ENCODE results near the gene OR7G1.

Gene OR7G1

DNA sequence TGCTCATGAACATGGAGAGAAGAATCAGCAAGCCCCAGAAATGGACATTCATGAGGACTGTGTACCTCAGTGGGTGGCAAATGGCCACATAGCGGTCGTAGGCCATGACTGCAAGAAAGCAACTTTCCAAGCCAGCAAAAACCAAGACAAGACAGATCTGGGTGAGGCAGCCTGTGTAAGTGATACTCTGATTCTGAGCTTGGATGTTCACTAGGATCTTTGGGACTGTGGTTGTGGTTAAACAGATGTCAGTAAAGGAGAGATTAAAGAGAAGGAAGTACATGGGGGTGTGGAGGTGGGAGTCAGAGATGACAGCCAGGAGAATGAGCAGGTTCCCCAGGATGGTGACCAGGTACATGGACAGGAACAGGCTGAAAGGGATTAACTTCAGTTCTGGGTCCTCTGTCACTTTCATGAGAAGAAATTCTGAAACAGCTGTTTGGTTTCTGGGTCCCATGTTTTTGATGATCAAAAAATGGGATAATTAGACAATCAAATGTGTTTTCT lies at the start of gene OR7G1:
OR7G1 (minus strand) TSS at position 457 of the 507 bp plus-strand sequence; CDS start at position 457, 0 bp downstream.
- H3K4me1 ChIP-seq (ENCODE audit: control insufficient read depth in 1 of 2, insufficient read depth in 2 of 2, low read length in 2 of 2) = no peaks in the 10 kb centered on the region
- H3K4me3 ChIP-seq (ENCODE audit: low read depth in 1 of 2, low read length in 2 of 2) = no peak within 1 kb of the TSS
- no peak within 1 kb of the TSS for H3K27ac ChIP-seq (ENCODE audit: low read length)
- no peaks in the 10 kb centered on the region for H3K36me3 ChIP-seq (ENCODE audit: control insufficient read depth in 1 of 2, insufficient read depth in 2 of 2, low read length in 2 of 2)
- H3K27me3 ChIP-seq (ENCODE audit: low read depth, low read length) = no peaks in the 10 kb centered on the region
- H3K9me3 ChIP-seq (ENCODE audit: control insufficient read depth in 1 of 2, low read length in 2 of 2) = no peaks in the 10 kb centered on the region

DNA sequence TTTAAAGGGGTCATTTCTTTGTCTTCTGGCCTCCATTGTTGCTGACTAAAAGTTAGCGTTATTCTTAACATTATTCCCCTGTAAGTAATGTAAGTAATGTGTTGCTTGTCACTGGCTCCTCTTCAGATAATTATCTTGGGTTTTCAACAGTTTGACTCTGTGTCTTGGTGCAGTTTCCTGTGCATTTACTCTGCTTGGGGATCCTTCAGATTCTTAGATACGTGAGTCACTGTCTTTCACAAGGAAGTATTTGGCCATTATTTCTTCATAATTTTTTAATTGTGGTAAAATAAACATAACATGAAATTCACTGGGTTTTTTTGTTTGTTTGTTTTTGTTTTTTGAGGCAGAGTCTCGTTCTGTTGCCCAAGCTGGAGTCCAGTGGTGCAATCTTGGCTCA lies 49.7 kb upstream of the OR7G1 start:
- H3K27ac ChIP-seq (ENCODE audit: low read length) = no peak overlapping the region
- peaks cover 3% of the 10 kb centered on the region in 2 donors for H3K9me3 ChIP-seq (ENCODE audit: control insufficient read depth in 1 of 2, low read length in 2 of 2)
- no peak overlapping the region for H3K4me3 ChIP-seq (ENCODE audit: low read depth in 1 of 2, low read length in 2 of 2)
- no peaks in the 10 kb centered on the region for H3K27me3 ChIP-seq (ENCODE audit: low read depth, low read length)
- peaks cover 26 to 62% of the 10 kb centered on the region in 2 donors for H3K36me3 ChIP-seq (ENCODE audit: control insufficient read depth in 1 of 2, insufficient read depth in 2 of 2, low read length in 2 of 2)
- H3K4me1 ChIP-seq (ENCODE audit: control insufficient read depth in 1 of 2, insufficient read depth in 2 of 2, low read length in 2 of 2) = no peaks in the 10 kb centered on the region

GRCh38 chr19:9161427-9161826 lies 45.9 kb upstream of the OR7G1 start:
- no peaks in the 10 kb centered on the region for H3K27me3 ChIP-seq (ENCODE audit: low read depth, low read length)
- H3K36me3 ChIP-seq (ENCODE audit: control insufficient read depth in 1 of 2, insufficient read depth in 2 of 2, low read length in 2 of 2) = peaks cover 61 to 90% of the 10 kb centered on the region in 2 donors
- H3K4me3 ChIP-seq (ENCODE audit: low read depth in 1 of 2, low read length in 2 of 2) = no peak overlapping the region
- no peak overlapping the region for H3K27ac ChIP-seq (ENCODE audit: low read length)
- H3K9me3 ChIP-seq (ENCODE audit: control insufficient read depth in 1 of 2, low read length in 2 of 2) = peaks cover 3 to 7% of the 10 kb centered on the region in 2 donors
- H3K4me1 ChIP-seq (ENCODE audit: control insufficient read depth in 1 of 2, insufficient read depth in 2 of 2, low read length in 2 of 2) = no peaks in the 10 kb centered on the region

DNA sequence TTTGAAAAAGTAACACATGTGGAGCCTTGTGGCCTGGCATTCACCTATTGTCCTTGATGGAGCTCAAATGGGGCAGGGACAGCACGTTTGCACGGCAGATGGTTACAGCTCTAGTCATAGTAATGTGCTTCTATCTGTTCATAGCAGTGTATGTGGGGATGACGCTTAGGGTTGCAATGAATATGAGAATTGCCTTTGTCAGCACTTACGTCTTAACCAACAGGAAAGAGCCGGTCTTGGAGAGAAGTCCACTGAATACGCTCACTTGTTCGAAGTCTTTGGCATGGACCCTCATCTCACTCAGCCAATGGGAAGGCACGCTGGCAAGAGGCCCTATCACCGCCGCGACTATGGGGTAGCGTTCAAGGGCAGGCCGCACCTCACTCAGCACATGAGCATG lies 44.3 kb upstream of the OR7G1 start:
- Histone ChIP-seq H3K36me3 (ENCODE audit: control insufficient read depth in 1 of 2, insufficient read depth in 2 of 2, low read length in 2 of 2) (peaks cover 69 to 88% of the 10 kb centered on the region in 2 donors), H3K4me3 (ENCODE audit: low read depth in 1 of 2, low read length in 2 of 2) (no peak overlapping the region)

GRCh38 chr19:9156304-9156703 lies 40.7 kb upstream of the OR7G1 start:
- no peaks in the 10 kb centered on the region for H3K27me3 ChIP-seq (ENCODE audit: low read depth, low read length)
- H3K4me3 ChIP-seq (ENCODE audit: low read depth in 1 of 2, low read length in 2 of 2) = no peak overlapping the region
- peaks cover 57 to 65% of the 10 kb centered on the region in 2 donors for H3K36me3 ChIP-seq (ENCODE audit: control insufficient read depth in 1 of 2, insufficient read depth in 2 of 2, low read length in 2 of 2)
- peaks cover 3 to 27% of the 10 kb centered on the region in 2 donors for H3K9me3 ChIP-seq (ENCODE audit: control insufficient read depth in 1 of 2, low read length in 2 of 2)
- no peak overlapping the region for H3K27ac ChIP-seq (ENCODE audit: low read length)
- H3K4me1 ChIP-seq (ENCODE audit: control insufficient read depth in 1 of 2, insufficient read depth in 2 of 2, low read length in 2 of 2) = no peaks in the 10 kb centered on the region

More for the DNA sequence above, 44.3 kb upstream of the OR7G1 start:
- H3K9me3 ChIP-seq (ENCODE audit: control insufficient read depth in 1 of 2, low read length in 2 of 2) = peaks cover 3 to 20% of the 10 kb centered on the region in 2 donors
- H3K27ac ChIP-seq (ENCODE audit: low read length) = no peak overlapping the region
- no peaks in the 10 kb centered on the region for H3K4me1 ChIP-seq (ENCODE audit: control insufficient read depth in 1 of 2, insufficient read depth in 2 of 2, low read length in 2 of 2)
- H3K27me3 ChIP-seq (ENCODE audit: low read depth, low read length) = no peaks in the 10 kb centered on the region

DNA sequence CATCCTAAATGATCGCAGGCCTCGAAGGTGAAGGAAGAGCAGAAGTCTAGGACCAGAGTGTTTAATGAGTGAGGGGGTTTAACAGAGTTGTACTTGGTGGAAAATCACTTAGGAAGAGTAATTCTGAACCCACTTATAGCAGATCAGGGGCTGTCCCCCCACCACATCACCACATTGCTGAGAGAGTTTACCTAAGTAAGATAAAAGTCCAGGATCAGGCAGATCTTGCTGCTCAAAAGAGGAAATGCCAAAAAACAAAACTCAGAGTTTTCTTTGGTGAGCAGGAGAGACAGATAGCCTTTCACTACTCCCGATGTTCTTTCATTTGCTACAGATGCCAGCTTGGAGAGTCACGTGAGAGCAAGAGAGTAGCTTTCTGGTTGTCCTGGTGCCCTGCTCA lies 40.0 kb upstream of the OR7G1 start:
- no peak overlapping the region for H3K4me3 ChIP-seq (ENCODE audit: low read depth in 1 of 2, low read length in 2 of 2)
- H3K36me3 ChIP-seq (ENCODE audit: control insufficient read depth in 1 of 2, insufficient read depth in 2 of 2, low read length in 2 of 2) = peaks cover 50 to 61% of the 10 kb centered on the region in 2 donors
- H3K9me3 ChIP-seq (ENCODE audit: control insufficient read depth in 1 of 2, low read length in 2 of 2) = peaks cover 0 to 27% of the 10 kb centered on the region in 2 donors
- H3K27me3 ChIP-seq (ENCODE audit: low read depth, low read length) = no peaks in the 10 kb centered on the region
- H3K27ac ChIP-seq (ENCODE audit: low read length) = no peak overlapping the region
- H3K4me1 ChIP-seq (ENCODE audit: control insufficient read depth in 1 of 2, insufficient read depth in 2 of 2, low read length in 2 of 2) = no peaks in the 10 kb centered on the region

DNA sequence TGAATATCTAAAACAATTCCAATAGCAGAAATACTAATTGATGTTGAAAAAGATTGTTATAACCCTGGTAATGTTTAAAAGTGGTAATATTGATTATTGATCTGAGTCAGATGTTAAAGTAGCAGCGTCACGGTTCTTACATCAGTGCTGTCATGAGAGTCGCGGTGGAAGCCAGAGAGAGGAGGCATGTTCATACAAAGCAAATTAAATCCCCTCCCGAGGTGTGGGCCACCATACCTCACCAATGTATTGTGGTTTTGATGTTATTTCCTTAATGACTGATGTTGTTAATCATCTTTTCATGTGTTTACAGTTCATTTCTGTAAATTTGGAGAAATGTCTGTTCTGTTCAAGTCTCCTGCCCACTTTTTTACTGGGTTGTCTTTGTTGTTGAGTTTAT lies 35.8 kb upstream of the OR7G1 start:
- H3K4me3 ChIP-seq (ENCODE audit: low read depth in 1 of 2, low read length in 2 of 2) = no peak overlapping the region
- peaks cover 12 to 19% of the 10 kb centered on the region in 2 donors for H3K36me3 ChIP-seq (ENCODE audit: control insufficient read depth in 1 of 2, insufficient read depth in 2 of 2, low read length in 2 of 2)
- H3K9me3 ChIP-seq (ENCODE audit: control insufficient read depth in 1 of 2, low read length in 2 of 2) = peaks cover 0 to 20% of the 10 kb centered on the region in 2 donors
- no peaks in the 10 kb centered on the region for H3K27me3 ChIP-seq (ENCODE audit: low read depth, low read length)
- no peaks in the 10 kb centered on the region for H3K4me1 ChIP-seq (ENCODE audit: control insufficient read depth in 1 of 2, insufficient read depth in 2 of 2, low read length in 2 of 2)
- H3K27ac ChIP-seq (ENCODE audit: low read length) = no peak overlapping the region

DNA sequence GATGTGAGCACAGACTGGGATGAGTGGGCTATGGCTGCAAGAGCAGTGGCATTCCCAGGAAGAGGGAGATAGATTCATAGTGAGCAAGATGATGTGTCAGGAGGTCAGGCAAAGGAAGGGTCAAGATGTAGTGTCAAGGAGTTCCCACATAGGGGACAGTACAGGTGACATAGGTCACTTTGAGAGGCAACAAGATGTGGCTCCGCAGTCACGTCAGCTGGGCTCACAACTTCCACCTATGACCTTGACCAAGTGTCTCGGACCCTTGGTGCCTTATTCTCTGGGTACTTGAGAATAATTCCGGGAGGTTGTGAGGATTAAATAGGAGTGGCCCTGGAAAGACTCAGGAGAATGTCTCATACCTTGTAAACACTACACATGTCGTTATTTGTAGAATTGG lies 35.1 kb upstream of the OR7G1 start:
- Histone ChIP-seq H3K36me3 (ENCODE audit: control insufficient read depth in 1 of 2, insufficient read depth in 2 of 2, low read length in 2 of 2) (peaks cover 4 to 12% of the 10 kb centered on the region in 2 donors), H3K4me3 (ENCODE audit: low read depth in 1 of 2, low read length in 2 of 2) (no peak overlapping the region), H3K27me3 (ENCODE audit: low read depth, low read length) (no peaks in the 10 kb centered on the region), H3K9me3 (ENCODE audit: control insufficient read depth in 1 of 2, low read length in 2 of 2) (peaks cover 0 to 17% of the 10 kb centered on the region in 2 donors), H3K4me1 (ENCODE audit: control insufficient read depth in 1 of 2, insufficient read depth in 2 of 2, low read length in 2 of 2) (no peaks in the 10 kb centered on the region), H3K27ac (ENCODE audit: low read length) (no peak overlapping the region)

GRCh38 chr19:9149997-9150396 lies 34.4 kb upstream of the OR7G1 start:
- peaks cover 0 to 17% of the 10 kb centered on the region in 2 donors for H3K9me3 ChIP-seq (ENCODE audit: control insufficient read depth in 1 of 2, low read length in 2 of 2)
- H3K4me3 ChIP-seq (ENCODE audit: low read depth in 1 of 2, low read length in 2 of 2) = no peak overlapping the region
- no peaks in the 10 kb centered on the region for H3K4me1 ChIP-seq (ENCODE audit: control insufficient read depth in 1 of 2, insufficient read depth in 2 of 2, low read length in 2 of 2)
- H3K27ac ChIP-seq (ENCODE audit: low read length) = no peak overlapping the region
- H3K27me3 ChIP-seq (ENCODE audit: low read depth, low read length) = no peaks in the 10 kb centered on the region
- H3K36me3 ChIP-seq (ENCODE audit: control insufficient read depth in 1 of 2, insufficient read depth in 2 of 2, low read length in 2 of 2) = peaks cover 4 to 7% of the 10 kb centered on the region in 2 donors

GRCh38 chr19:9148697-9149096 lies 33.1 kb upstream of the OR7G1 start:
- Histone ChIP-seq H3K27me3 (ENCODE audit: low read depth, low read length) (no peaks in the 10 kb centered on the region), H3K4me3 (ENCODE audit: low read depth in 1 of 2, low read length in 2 of 2) (no peak overlapping the region), H3K36me3 (ENCODE audit: control insufficient read depth in 1 of 2, insufficient read depth in 2 of 2, low read length in 2 of 2) (peaks cover 4 to 7% of the 10 kb centered on the region in 2 donors), H3K27ac (ENCODE audit: low read length) (no peak overlapping the region), H3K4me1 (ENCODE audit: control insufficient read depth in 1 of 2, insufficient read depth in 2 of 2, low read length in 2 of 2) (no peaks in the 10 kb centered on the region), H3K9me3 (ENCODE audit: control insufficient read depth in 1 of 2, low read length in 2 of 2) (peaks cover 4 to 24% of the 10 kb centered on the region in 2 donors)

- H3K4me1 ChIP-seq (ENCODE audit: control insufficient read depth in 1 of 2, insufficient read depth in 2 of 2, low read length in 2 of 2) = peaks cover 3 to 5% of the 10 kb centered on the region in 2 donors
These were observed 31.3 kb upstream of the OR7G1 start for GRCh38 chr19:9146882-9147281.

GRCh38 chr19:9144920-9145319 lies 29.4 kb upstream of the OR7G1 start:
- H3K9me3 ChIP-seq (ENCODE audit: control insufficient read depth in 1 of 2, low read length in 2 of 2) = peaks cover 4 to 17% of the 10 kb centered on the region in 2 donors

More at GRCh38 chr19:9146882-9147281, 31.3 kb upstream of the OR7G1 start:
- Histone ChIP-seq H3K4me3 (ENCODE audit: low read depth in 1 of 2, low read length in 2 of 2) (no peak overlapping the region), H3K27me3 (ENCODE audit: low read depth, low read length) (no peaks in the 10 kb centered on the region), H3K27ac (ENCODE audit: low read length) (no peak overlapping the region), H3K9me3 (ENCODE audit: control insufficient read depth in 1 of 2, low read length in 2 of 2) (peaks cover 4 to 17% of the 10 kb centered on the region in 2 donors), H3K36me3 (ENCODE audit: control insufficient read depth in 1 of 2, insufficient read depth in 2 of 2, low read length in 2 of 2) (peaks cover 0 to 3% of the 10 kb centered on the region in 2 donors)

More at GRCh38 chr19:9144920-9145319, 29.4 kb upstream of the OR7G1 start:
- H3K27me3 ChIP-seq (ENCODE audit: low read depth, low read length) = no peaks in the 10 kb centered on the region
- H3K36me3 ChIP-seq (ENCODE audit: control insufficient read depth in 1 of 2, insufficient read depth in 2 of 2, low read length in 2 of 2) = no peaks in the 10 kb centered on the region
- H3K4me1 ChIP-seq (ENCODE audit: control insufficient read depth in 1 of 2, insufficient read depth in 2 of 2, low read length in 2 of 2) = peaks cover 12% of the 10 kb centered on the region in 2 donors
- no peak overlapping the region for H3K27ac ChIP-seq (ENCODE audit: low read length)
- no peak overlapping the region for H3K4me3 ChIP-seq (ENCODE audit: low read depth in 1 of 2, low read length in 2 of 2)
